ENCODE results near the gene TMOD1.
"Not testable (repeated sequence)": the region's sequence is repeated elsewhere in the genome, so short reads cannot be mapped to it uniquely, and the experiment has no call there.

Gene TMOD1

GRCh38 chr9:97575673-97576200 lies 74.3 kb downstream of the TMOD1 start:
- H3K4me3 ChIP-seq (ENCODE audit: low read depth, low read length), result no peak overlapping the region
- DNase-seq (ENCODE audit: low read depth, low spot score), result no peak
- in situ Hi-C loops (cut with HindIII; ENCODE audit: low sequenced_read_pairs), result no loop called here
- TF ChIP-seq CTCF (IDR thresholded peaks at IDR 0.05; ENCODE audit: low read depth, low read length), result no peak

GRCh38 chr9:97577051-97577450 lies 75.6 kb downstream of the TMOD1 start:
- in situ Hi-C loops (cut with HindIII; ENCODE audit: low sequenced_read_pairs), result no loop called here
- no peak for TF ChIP-seq CTCF (IDR thresholded peaks at IDR 0.05; ENCODE audit: low read depth, low read length)
- no peak overlapping the region for H3K4me3 ChIP-seq (ENCODE audit: low read depth, low read length)
- DNase-seq (ENCODE audit: low read depth, low spot score), result no peak

GRCh38 chr9:97578846-97579245 lies 77.4 kb downstream of the TMOD1 start:
- DNase-seq (ENCODE audit: low read depth, low spot score), result no peak
- H3K4me3 ChIP-seq (ENCODE audit: low read depth, low read length), result no peak overlapping the region
- in situ Hi-C loops (cut with HindIII; ENCODE audit: low sequenced_read_pairs), result no loop called here
- no peak for TF ChIP-seq CTCF (IDR thresholded peaks at IDR 0.05; ENCODE audit: low read depth, low read length)

GRCh38 chr9:97579914-97580313 lies 78.4 kb downstream of the TMOD1 start:
- in situ Hi-C loops (cut with HindIII; ENCODE audit: low sequenced_read_pairs), result no loop called here
- no peak overlapping the region for H3K4me3 ChIP-seq (ENCODE audit: low read depth, low read length)
- no peak for TF ChIP-seq CTCF (IDR thresholded peaks at IDR 0.05; ENCODE audit: low read depth, low read length)
- DNase-seq (ENCODE audit: low read depth, low spot score), result no peak

GRCh38 chr9:97581590-97581989 lies 80.1 kb downstream of the TMOD1 start:
- DNase-seq (ENCODE audit: low read depth, low spot score); in situ Hi-C loops (cut with HindIII; ENCODE audit: low sequenced_read_pairs): not testable (repeated sequence)

GRCh38 chr9:97584778-97585177 lies 83.3 kb downstream of the TMOD1 start:
- in situ Hi-C loops (cut with HindIII; ENCODE audit: low sequenced_read_pairs); H3K4me3 ChIP-seq (ENCODE audit: low read depth, low read length); DNase-seq (ENCODE audit: low read depth, low spot score): not testable (repeated sequence)

More at GRCh38 chr9:97581590-97581989, 80.1 kb downstream of the TMOD1 start:
- not testable (repeated sequence) for H3K4me3 ChIP-seq (ENCODE audit: low read depth, low read length)

GRCh38 chr9:97586909-97587308 lies 85.4 kb downstream of the TMOD1 start:
- in situ Hi-C loops (cut with HindIII; ENCODE audit: low sequenced_read_pairs); H3K4me3 ChIP-seq (ENCODE audit: low read depth, low read length): not testable (repeated sequence)

GRCh38 chr9:97591535-97591934 lies 90.1 kb downstream of the TMOD1 start:
- in situ Hi-C loops (cut with HindIII; ENCODE audit: low sequenced_read_pairs), result no loop called here
- no peak for TF ChIP-seq CTCF (IDR thresholded peaks at IDR 0.05; ENCODE audit: low read depth, low read length)
- no peak for DNase-seq (ENCODE audit: low read depth, low spot score)
- no peak overlapping the region for H3K4me3 ChIP-seq (ENCODE audit: low read depth, low read length)

More at GRCh38 chr9:97586909-97587308, 85.4 kb downstream of the TMOD1 start:
- not testable (repeated sequence) for DNase-seq (ENCODE audit: low read depth, low spot score)
